ENCODE results near the gene CRIP3.

CRIP3 gene

DNA sequence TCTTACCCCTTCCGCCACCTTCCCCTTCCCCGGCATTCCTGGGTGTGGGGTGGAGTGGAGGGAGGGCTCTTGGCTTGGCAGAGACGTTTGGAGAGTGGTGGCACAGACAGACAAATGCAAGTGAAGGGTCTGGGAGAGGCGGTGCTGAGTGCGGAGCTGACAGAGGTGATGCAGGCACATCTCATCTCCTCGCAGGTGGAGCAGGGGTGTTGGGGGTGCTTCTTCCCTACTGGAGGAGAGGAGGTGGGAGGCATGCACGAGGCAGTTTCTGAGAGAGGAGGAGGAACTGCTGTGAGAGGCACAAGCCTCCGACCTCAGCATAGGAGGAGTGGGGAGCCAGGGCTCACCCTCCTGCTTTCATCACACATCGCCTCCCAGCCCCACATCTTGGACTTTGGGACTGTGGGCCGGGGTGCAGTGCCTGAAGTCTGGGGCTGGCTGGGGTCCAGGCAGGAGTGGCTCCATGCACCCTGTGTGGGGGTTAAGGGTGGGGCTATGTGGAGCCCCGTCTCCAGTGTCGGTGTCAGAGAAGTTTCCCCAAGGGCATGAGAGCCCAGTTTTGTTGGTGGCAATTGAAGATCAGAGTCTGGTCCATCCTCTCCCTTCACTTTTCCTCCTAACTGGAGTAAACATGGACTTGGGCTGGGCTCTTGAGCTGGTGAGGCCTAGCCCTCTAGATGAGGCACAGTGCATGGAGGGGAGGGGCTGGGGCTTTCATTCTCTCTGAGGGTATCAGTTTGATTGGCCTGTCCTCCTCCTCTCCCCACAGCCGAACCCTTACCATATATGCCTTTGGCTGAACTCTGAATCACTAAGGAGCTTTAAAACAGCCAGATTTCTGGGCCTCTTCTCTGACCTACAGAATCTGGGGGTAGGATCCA lies 30.7 kb downstream of the CRIP3 start:
- no peak for DNase-seq (ENCODE audit: low read depth)
- TF ChIP-seq, protein P1, sequence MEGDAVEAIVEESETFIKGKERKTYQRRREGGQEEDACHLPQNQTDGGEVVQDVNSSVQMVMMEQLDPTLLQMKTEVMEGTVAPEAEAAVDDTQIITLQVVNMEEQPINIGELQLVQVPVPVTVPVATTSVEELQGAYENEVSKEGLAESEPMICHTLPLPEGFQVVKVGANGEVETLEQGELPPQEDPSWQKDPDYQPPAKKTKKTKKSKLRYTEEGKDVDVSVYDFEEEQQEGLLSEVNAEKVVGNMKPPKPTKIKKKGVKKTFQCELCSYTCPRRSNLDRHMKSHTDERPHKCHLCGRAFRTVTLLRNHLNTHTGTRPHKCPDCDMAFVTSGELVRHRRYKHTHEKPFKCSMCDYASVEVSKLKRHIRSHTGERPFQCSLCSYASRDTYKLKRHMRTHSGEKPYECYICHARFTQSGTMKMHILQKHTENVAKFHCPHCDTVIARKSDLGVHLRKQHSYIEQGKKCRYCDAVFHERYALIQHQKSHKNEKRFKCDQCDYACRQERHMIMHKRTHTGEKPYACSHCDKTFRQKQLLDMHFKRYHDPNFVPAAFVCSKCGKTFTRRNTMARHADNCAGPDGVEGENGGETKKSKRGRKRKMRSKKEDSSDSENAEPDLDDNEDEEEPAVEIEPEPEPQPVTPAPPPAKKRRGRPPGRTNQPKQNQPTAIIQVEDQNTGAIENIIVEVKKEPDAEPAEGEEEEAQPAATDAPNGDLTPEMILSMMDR (IDR thresholded peaks at IDR 0.05; ENCODE audit: insufficient read depth, low read depth, low read length, missing control alignments) = no peak
- no peak overlapping the region for H3K4me3 ChIP-seq (ENCODE audit: low read length)

DNA sequence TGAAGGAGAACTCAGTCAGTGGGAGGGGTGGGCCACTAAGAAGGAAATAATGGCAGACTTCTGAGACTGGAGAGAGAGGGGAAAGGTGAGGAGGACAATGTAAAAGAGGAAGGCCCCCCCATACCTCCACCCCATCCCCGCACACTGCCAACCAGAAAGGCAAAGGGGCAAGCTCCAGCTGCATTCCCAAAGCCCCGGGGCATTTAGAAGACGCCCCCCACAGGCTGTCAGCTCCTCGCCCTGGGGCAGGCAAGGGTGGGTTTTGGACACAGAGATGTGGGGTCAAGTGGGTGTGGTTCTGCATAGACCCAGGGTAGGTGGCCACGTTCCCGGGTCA lies 31.4 kb downstream of the CRIP3 start:
- TF ChIP-seq, protein P1 (IDR thresholded peaks at IDR 0.05; ENCODE audit: insufficient read depth, low read depth, low read length, missing control alignments) = no peak
- H3K4me3 ChIP-seq (ENCODE audit: low read length) = no peak overlapping the region
- no peak for DNase-seq (ENCODE audit: low read depth)

DNA sequence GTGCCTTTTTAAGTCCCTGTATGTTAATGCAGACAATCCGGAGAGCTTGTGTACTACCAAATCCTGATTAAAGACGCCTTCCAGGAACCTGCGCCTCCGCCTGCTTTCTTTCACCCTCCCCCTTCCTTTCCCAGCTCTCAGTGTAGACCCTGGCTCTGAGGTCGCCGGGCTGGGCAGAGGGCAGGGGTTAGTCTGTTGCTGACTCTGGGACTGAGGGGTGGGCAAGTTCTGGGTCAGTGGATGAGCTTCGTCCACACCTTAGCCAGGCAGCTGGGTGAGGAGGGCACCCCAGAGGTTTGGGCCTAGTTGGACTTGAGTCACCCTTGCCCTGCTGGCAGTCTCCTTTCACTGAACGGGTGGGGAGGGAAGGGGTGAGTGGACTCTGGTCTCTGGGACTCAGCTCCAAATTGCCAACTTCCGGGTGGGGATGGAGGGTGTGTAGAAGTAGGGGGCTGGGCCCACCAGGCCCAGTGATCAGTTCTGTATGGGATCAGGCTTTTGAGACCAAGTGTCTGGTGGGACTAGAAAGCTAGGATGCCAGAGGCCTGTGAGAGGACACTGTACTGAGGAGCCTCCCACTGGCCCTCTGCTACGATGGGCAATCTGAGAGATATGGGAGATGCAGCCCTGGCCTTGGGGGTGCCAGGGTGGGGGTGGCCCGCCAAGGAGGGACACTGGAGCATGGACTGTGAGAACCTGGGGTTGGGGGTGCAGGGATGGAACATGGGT lies 31.9 kb downstream of the CRIP3 start:
- no peak overlapping the region for H3K4me3 ChIP-seq (ENCODE audit: low read length)
- TF ChIP-seq, protein P1 (IDR thresholded peaks at IDR 0.05; ENCODE audit: insufficient read depth, low read depth, low read length, missing control alignments) = no peak
- no peak for DNase-seq (ENCODE audit: low read depth)

- no peak overlapping the region for H3K4me3 ChIP-seq (ENCODE audit: low read length)
- TF ChIP-seq, protein P1 (IDR thresholded peaks at IDR 0.05; ENCODE audit: insufficient read depth, low read depth, low read length, missing control alignments) = no peak
- no peak for DNase-seq (ENCODE audit: low read depth)
Observed at GRCh38 chr6:43275801-43276576, 32.6 kb downstream of the CRIP3 start.

- no peak for DNase-seq (ENCODE audit: low read depth)
- H3K4me3 ChIP-seq (ENCODE audit: low read length) = no peak overlapping the region
- TF ChIP-seq, protein P1 (IDR thresholded peaks at IDR 0.05; ENCODE audit: insufficient read depth, low read depth, low read length, missing control alignments) = no peak
Observed at GRCh38 chr6:43274916-43275597, 33.6 kb downstream of the CRIP3 start.

DNA sequence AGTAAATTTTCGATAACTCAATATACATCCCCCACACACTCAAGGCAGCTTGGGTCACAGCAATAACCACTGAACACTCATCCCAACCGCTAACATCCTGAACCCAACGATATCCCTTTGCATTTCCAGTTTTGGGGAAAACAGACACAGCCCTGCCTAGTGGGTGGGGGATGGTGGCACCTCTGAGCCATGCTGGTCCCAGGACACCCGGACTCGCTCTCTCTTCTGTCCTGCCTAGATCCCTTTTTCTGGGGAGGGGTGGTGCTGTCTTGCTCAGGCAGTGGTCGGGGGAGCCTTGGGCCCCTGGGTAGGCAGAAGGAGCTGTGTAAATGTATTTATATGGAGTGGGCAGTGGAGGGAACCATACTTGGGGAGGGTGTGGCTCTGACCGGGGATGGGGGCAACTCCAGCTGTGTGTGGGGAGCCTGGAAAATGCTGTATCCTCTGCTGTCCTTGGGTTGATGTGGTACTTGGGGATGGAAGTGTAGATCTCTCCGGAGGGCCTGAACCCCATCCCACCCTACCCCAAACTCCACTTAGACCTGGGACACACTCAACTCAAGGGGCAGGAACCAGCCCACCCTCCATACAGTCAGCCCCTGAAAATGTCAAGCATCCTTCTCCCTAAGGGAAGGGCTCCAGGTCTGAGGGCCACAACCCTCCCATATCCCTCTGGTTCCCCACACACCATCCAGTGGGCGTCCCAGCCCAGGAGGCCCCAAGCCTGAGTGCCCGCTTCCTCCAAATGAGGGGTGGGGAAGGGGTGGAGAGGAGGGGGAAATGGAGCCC lies 34.3 kb downstream of the CRIP3 start:
- TF ChIP-seq, protein P1 (IDR thresholded peaks at IDR 0.05; ENCODE audit: insufficient read depth, low read depth, low read length, missing control alignments) = no peak
- H3K4me3 ChIP-seq (ENCODE audit: low read length) = no peak overlapping the region
- no peak for DNase-seq (ENCODE audit: low read depth)

Measured in epithelial cell of esophagus (primary cell).